Sigmoid colon (tissue), 7 donors: Measurements from ENCODE around the gene SDR42E2. TPM values are rescaled to one million over a fixed set of nuclear protein-coding genes. Genes with fewer than 3 reads are reported as not detected.

Experiments
- DNase-seq: peaks from one replicate; pipeline ENCODE4 v3.0.0-alpha.2; 2019
- H3K27ac ChIP-seq, 4 donors: fragments of 200-600 bp; sonication (generic); one replicate each; pipeline ENCODE4 v1.5.1; 2016 to 2019; ENCODE audit warnings: mild to moderate bottlenecking in 1 of 4
- H3K27me3 ChIP-seq, 3 donors: fragments of 200-600 bp; sonication (generic); one replicate each; pipeline ENCODE4 v1.5.1; 2019; ENCODE audit warnings: mild to moderate bottlenecking in 1 of 3
- H3K36me3 ChIP-seq, 4 donors: fragments of 200-600 bp; sonication (generic); one replicate each; pipeline ENCODE4 v1.5.1; 2016 to 2019
- H3K4me1 ChIP-seq, 4 donors: fragments of 200-600 bp; sonication (generic); one replicate each; pipeline ENCODE4 v1.5.1; 2017 to 2019
- H3K4me3 ChIP-seq, 4 donors: fragments of 200-600 bp; sonication (generic); one replicate each; pipeline ENCODE4 v1.5.1; 2017 to 2019; ENCODE audit warnings: mild to moderate bottlenecking in 2 of 4, moderate library complexity in 1 of 4
- H3K9me3 ChIP-seq, 4 donors: fragments of 200-600 bp in 3 of 4; sonication (generic) in 3 of 4; one replicate each; pipeline versions ENCODE4 v1.5.1 to v1.6.1; 2013 to 2019
- EP300 ChIP-seq, 4 donors: sonication (generic); formaldehyde crosslinking; IDR thresholded peaks; one replicate each; pipeline ENCODE4 v1.6.1; 2017; ENCODE audit warnings: antibody characterized with exemption in 4 of 4
- POLR2A ChIP-seq, 2 donors: fragments of 450-650 bp; IDR thresholded peaks; one replicate each; pipeline ENCODE4 v1.6.1; 2016; ENCODE audit warnings: antibody characterized with exemption in 2 of 2, mild to moderate bottlenecking in 2 of 2, moderate library complexity in 2 of 2
- POLR2AphosphoS5 ChIP-seq, 4 donors: sonication (generic); formaldehyde crosslinking; IDR thresholded peaks; one replicate each; pipeline ENCODE4 v1.6.1; 2017; ENCODE audit warnings: antibody characterized with exemption in 4 of 4
- WGBS, 2 donors: extraction: QIAGEN DNeasy Blood & Tissue Kit; methylation state at CpG; one replicate each; pipeline ENCODE4 v1.1.7; 2013; 5-methylcytosine and 5-hydroxymethylcytosine counted together
- intact Hi-C: fragments of 100-400 bp; cut with DNase I; formaldehyde crosslinking; loops from one replicate; pipeline ENCODE4 v1.15.1; 2023
- polyA plus RNA-seq, 3 donors: library from polyadenylated mRNA; stranded (reverse); fragments of 200-250 nt; gene quantifications; one replicate each; pipeline ENCODE4 v1.2.3, GENCODE V29; 2013
- total RNA-seq, 4 donors: library from RNA; depleted of rRNA; stranded (reverse); fragments of >200 nt; gene quantifications; one replicate each; pipeline ENCODE4 v1.1.0, GENCODE V29; 2016
- TF ChIP-seq, protein P1 (sequence below), 4 experiments: fragments of 450-650 bp in 3 of 4; fragments of 200-600 bp in 1 of 4; IDR thresholded peaks; one replicate each; pipeline ENCODE4 v1.5.1; 2016 to 2019; ENCODE audit warnings: antibody characterized with exemption in 4 of 4, mild to moderate bottlenecking in 3 of 4, moderate library complexity in 2 of 4
- donor health status: healthy with polysubstance abuse.
- donor health status: Bipolar disorder and iron deficiency.
- donor health status: healthy.

Gene SDR42E2
- total and polyA plus RNA-seq, 7 donors = 0.04 TPM; not detected in 6

DNA sequence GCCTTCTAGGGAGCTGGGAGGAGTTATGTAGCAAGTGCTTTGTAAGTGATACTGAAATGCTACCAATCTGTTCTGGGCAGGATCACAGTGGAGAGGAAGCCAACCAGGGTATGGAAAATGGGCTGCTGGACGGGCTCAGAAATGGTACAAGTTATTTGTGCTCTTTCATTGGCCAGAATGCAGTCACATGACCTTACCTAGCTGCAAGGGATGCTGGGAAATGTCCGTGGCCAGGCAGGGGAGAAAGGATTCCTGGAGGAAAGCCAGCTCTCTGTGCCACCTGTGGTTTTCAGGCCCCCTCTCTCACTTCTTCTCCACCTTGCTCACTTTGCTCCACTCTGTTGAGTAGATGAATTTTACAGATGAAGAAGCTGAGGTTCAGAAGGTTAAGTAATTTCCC is 48.5 kb downstream of the SDR42E2 start:
- intact Hi-C loops = loop anchor here (10.0 kb wide), 1 partner anchor 696 kb away; no protein-coding TSS in a partner anchor
- Histone ChIP-seq H3K4me3 (no peak overlapping the region), H3K4me1 (peaks cover 0 to 86% (median 76%) of the 10 kb centered on the region in 4 donors), H3K27me3 (no peaks in the 10 kb centered on the region), H3K9me3 (no peaks in the 10 kb centered on the region), H3K36me3 (no peaks in the 10 kb centered on the region), H3K27ac (peak overlapping the region in 3 of 4 donors; percentile 94 to 98 (median 98))
- no peak for TF ChIP-seq POLR2A (IDR thresholded peaks at IDR 0.05)
- DNase-seq = no peak
- 87 to 89% methylated on average over 2 of the region's 2 CpGs for WGBS, 2 donors

DNA sequence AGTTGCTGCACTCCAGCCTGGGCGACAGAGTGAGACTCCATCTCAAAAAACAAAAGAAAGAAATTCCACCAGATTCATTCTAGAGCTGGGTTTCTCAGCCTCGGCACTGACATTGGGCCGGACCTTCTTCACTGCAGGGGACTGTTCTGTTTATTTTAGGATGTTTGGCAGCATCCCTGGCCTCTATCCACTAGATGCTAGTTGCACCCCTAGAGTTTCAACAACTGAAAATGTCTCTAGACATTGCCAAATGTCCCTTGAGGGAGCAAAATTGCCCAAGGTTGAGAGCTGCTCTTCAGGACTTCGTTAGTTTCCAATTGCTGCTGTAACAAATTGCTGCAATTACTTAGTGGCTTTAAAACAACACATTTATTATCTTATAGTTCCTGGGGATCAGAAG is 50.9 kb downstream of the SDR42E2 start:
- H3K36me3 ChIP-seq = no peaks in the 10 kb centered on the region
- H3K4me3 ChIP-seq = no peak overlapping the region
- peak in 1 of 4 donors; percentile 5 for TF ChIP-seq POLR2AphosphoS5 (IDR thresholded peaks at IDR 0.05)
- no peak for TF ChIP-seq POLR2A (IDR thresholded peaks at IDR 0.05)
- no peak for TF ChIP-seq EP300 (IDR thresholded peaks at IDR 0.05)
- no peak for DNase-seq
- peak overlapping the region in 3 of 4 donors; percentile 94 to 98 (median 98) for H3K27ac ChIP-seq
- H3K4me1 ChIP-seq = peaks cover 0 to 91% (median 80%) of the 10 kb centered on the region in 4 donors
- H3K9me3 ChIP-seq = no peaks in the 10 kb centered on the region
- no peaks in the 10 kb centered on the region for H3K27me3 ChIP-seq
- intact Hi-C loops = loop anchor here (10.0 kb wide), 1 partner anchor 698 kb away; no protein-coding TSS in a partner anchor
- WGBS, 2 donors = 89 to 90% methylated on average over 4 of the region's 4 CpGs

DNA sequence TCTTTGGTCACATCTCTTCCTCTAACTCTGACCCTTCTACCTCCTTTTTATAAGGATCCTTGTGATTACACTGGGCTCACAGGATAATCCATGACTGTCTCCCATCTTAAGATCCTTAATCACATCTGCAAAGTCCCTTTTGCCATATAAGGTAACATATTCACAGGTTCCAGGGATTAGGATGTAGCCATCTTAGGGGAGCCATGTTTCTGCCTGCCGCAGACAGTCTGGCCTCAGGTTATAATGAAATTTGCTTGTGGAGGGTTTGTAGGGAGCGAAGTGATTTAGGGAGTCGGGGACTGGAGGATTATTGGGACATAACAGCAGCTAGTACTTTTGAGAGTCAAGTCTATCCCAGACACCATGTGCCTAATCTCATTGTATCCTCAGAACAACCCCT is 51.5 kb downstream of the SDR42E2 start:
- Histone ChIP-seq H3K9me3 (no peaks in the 10 kb centered on the region), H3K27ac (peak overlapping the region in 3 of 4 donors; percentile 94 to 98 (median 98)), H3K27me3 (no peaks in the 10 kb centered on the region), H3K36me3 (no peaks in the 10 kb centered on the region), H3K4me1 (peaks cover 0 to 91% (median 80%) of the 10 kb centered on the region in 4 donors), H3K4me3 (no peak overlapping the region)
- TF ChIP-seq, protein P1, sequence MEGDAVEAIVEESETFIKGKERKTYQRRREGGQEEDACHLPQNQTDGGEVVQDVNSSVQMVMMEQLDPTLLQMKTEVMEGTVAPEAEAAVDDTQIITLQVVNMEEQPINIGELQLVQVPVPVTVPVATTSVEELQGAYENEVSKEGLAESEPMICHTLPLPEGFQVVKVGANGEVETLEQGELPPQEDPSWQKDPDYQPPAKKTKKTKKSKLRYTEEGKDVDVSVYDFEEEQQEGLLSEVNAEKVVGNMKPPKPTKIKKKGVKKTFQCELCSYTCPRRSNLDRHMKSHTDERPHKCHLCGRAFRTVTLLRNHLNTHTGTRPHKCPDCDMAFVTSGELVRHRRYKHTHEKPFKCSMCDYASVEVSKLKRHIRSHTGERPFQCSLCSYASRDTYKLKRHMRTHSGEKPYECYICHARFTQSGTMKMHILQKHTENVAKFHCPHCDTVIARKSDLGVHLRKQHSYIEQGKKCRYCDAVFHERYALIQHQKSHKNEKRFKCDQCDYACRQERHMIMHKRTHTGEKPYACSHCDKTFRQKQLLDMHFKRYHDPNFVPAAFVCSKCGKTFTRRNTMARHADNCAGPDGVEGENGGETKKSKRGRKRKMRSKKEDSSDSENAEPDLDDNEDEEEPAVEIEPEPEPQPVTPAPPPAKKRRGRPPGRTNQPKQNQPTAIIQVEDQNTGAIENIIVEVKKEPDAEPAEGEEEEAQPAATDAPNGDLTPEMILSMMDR (IDR thresholded peaks at IDR 0.05) = no peak
- TF ChIP-seq POLR2A (IDR thresholded peaks at IDR 0.05) = no peak
- no peak for TF ChIP-seq POLR2AphosphoS5 (IDR thresholded peaks at IDR 0.05)
- no peak for TF ChIP-seq EP300 (IDR thresholded peaks at IDR 0.05)
- WGBS, 2 donors = 97 to 98% methylated on average over 3 of the region's 3 CpGs
- intact Hi-C loops = loop anchor here (10.0 kb wide), 1 partner anchor 699 kb away; no protein-coding TSS in a partner anchor
- no peak for DNase-seq

DNA sequence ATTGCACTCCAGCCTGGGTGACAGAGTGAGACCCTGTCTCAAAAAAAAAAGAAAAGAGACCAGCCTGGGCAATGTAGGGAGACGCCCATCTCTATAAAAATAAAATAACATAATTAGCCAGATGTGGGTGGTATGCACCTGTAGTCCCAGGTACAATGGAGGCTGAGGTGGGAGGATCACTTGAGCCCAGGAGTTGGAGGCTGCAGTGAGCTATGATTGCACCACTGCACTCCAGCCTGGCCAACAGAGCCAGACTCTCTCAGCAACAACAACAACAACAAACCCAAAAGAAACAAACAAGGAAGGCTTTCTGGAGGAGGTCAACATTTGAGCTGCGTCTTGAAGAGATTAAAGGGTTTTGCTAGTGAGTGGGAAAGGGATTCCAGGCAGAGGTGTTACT is 52.1 kb downstream of the SDR42E2 start:
- 91 to 93% methylated on average over 2 of the region's 2 CpGs for WGBS, 2 donors
- intact Hi-C loops = loop anchor here (10.0 kb wide), 1 partner anchor 700 kb away; no protein-coding TSS in a partner anchor

DNA sequence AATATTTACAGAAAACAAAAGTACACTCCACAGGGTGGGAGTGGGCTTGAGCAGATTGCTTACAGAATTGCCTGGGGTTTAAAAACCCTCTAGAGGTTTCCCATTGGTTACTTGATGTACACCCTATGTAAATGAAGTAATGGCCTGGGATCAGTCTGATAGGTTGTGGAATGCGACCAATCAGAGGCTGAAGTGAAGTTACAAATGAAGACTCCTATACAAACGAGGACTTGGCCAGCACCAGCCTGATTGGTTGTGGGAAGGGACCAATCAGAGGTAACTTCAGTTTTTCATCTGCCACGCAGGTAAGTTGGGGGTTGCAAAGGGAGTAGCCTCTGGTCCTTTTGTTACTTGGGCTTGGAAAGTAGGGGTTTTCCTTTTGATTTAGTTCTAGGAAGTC is 52.6 kb downstream of the SDR42E2 start:
- Histone ChIP-seq H3K27me3 (no peaks in the 10 kb centered on the region), H3K4me1 (peaks cover 0 to 90% (median 79%) of the 10 kb centered on the region in 4 donors), H3K27ac (peak overlapping the region in 3 of 4 donors; percentile 21 to 98 (median 98)), H3K4me3 (no peak overlapping the region), H3K36me3 (no peaks in the 10 kb centered on the region), H3K9me3 (no peaks in the 10 kb centered on the region)
- no peak for DNase-seq
- TF ChIP-seq POLR2AphosphoS5 (IDR thresholded peaks at IDR 0.05) = no peak
- no peak for TF ChIP-seq POLR2A (IDR thresholded peaks at IDR 0.05)
- TF ChIP-seq, protein P1 (IDR thresholded peaks at IDR 0.05) = no peak
- no peak for TF ChIP-seq EP300 (IDR thresholded peaks at IDR 0.05)
- 87 to 89% methylated on average over 3 of the region's 3 CpGs for WGBS, 2 donors
- intact Hi-C loops = loop anchor here (10.0 kb wide), 1 partner anchor 700 kb away; no protein-coding TSS in a partner anchor

More for the DNA sequence above, 52.1 kb downstream of the SDR42E2 start:
- TF ChIP-seq POLR2AphosphoS5 (IDR thresholded peaks at IDR 0.05) = no peak
- TF ChIP-seq EP300 (IDR thresholded peaks at IDR 0.05) = no peak
- TF ChIP-seq, protein P1 (IDR thresholded peaks at IDR 0.05) = no peak
- no peak for TF ChIP-seq POLR2A (IDR thresholded peaks at IDR 0.05)
- Histone ChIP-seq H3K36me3 (no peaks in the 10 kb centered on the region), H3K4me3 (no peak overlapping the region), H3K27ac (peak overlapping the region in 3 of 4 donors; percentile 94 to 98 (median 98)), H3K9me3 (no peaks in the 10 kb centered on the region), H3K27me3 (no peaks in the 10 kb centered on the region), H3K4me1 (peaks cover 0 to 91% (median 80%) of the 10 kb centered on the region in 4 donors)
- no peak for DNase-seq
